ENCODE measurements around the gene PSMD6.

- TF ChIP-seq RAD21 (IDR thresholded peaks at IDR 0.05; ENCODE audit: low read depth): no peak
- TF ChIP-seq EP300 (IDR thresholded peaks at IDR 0.05; ENCODE audit: borderline replicate concordance): no peak
Measured at GRCh38 chr3:64010199-64010598, 13.1 kb downstream of the PSMD6 start.
